Adipocyte (in vitro differentiated cells): ENCODE results near the gene RPS6KL1.

Experiments used
- DNase-seq: peaks from one replicate; pipeline ENCODE4 v3.0.0-alpha.2; 2015; ENCODE audit warnings: low read depth
- H3K27me3 ChIP-seq: replicated peaks from 2 replicates; pipeline ENCODE4 v1.7.0; 2013; ENCODE audit warnings: mild to moderate bottlenecking, low read length, moderate library complexity; ENCODE audit not compliant: control insufficient read depth, insufficient read depth
- H3K36me3 ChIP-seq: 2 replicates; pipeline ENCODE4 v1.7.0; 2013; ENCODE audit warnings: low read length, mild to moderate bottlenecking, moderate library complexity; ENCODE audit not compliant: control insufficient read depth, insufficient read depth, severe bottlenecking
- H3K4me1 ChIP-seq: 2 replicates; pipeline ENCODE4 v1.7.0; 2013; ENCODE audit warnings: mild to moderate bottlenecking, low read length, moderate library complexity; ENCODE audit not compliant: control insufficient read depth, insufficient read depth
- H3K4me3 ChIP-seq: 2 replicates; pipeline ENCODE4 v1.7.0; 2013; ENCODE audit warnings: mild to moderate bottlenecking, low read length, moderate library complexity
- H3K9ac ChIP-seq: 2 replicates; pipeline ENCODE4 v1.7.0; 2013; ENCODE audit warnings: mild to moderate bottlenecking, low read length, moderate library complexity
- H3K9me3 ChIP-seq: 2 replicates; pipeline ENCODE4 v1.7.0; 2013; ENCODE audit warnings: mild to moderate bottlenecking, low read length, moderate library complexity; ENCODE audit not compliant: control insufficient read depth

RPS6KL1 gene

DNA sequence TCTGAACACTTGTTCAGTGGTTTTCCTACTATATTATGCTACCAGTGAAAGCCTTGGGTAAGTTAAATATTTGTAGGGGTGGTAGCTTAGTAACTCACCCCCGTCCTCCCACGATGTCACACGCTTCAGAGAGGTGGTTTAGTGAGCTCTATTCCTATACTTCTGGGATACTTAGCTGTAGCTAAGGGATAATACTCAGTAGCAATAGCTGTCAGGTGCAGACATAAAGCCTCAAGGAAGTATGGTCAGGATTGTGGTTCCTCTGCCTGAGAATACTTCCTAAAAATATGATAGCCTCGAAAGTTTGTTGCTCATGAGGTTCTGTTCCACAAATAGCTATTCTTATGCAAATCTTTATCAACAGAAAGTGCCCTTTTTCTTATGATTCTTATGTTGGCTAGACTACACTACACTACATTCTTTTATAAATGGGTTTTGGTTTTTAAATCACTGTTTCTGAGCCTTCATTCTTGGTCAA is 29.4 kb downstream of the RPS6KL1 start:
- Histone ChIP-seq H3K4me3 (no peak overlapping the region), H3K36me3 (peaks cover 97% of the 10 kb centered on the region), H3K9ac (no peak overlapping the region), H3K27me3 (no peaks in the 10 kb centered on the region), H3K4me1 (peaks cover 15% of the 10 kb centered on the region), H3K9me3 (no peaks in the 10 kb centered on the region)
- DNase-seq, result no peak

- Histone ChIP-seq H3K36me3 (peaks cover 91% of the 10 kb centered on the region), H3K9me3 (no peaks in the 10 kb centered on the region)
- DNase-seq, result no peak
Observed at GRCh38 chr14:74892745-74893144, 30.3 kb downstream of the RPS6KL1 start.

DNA sequence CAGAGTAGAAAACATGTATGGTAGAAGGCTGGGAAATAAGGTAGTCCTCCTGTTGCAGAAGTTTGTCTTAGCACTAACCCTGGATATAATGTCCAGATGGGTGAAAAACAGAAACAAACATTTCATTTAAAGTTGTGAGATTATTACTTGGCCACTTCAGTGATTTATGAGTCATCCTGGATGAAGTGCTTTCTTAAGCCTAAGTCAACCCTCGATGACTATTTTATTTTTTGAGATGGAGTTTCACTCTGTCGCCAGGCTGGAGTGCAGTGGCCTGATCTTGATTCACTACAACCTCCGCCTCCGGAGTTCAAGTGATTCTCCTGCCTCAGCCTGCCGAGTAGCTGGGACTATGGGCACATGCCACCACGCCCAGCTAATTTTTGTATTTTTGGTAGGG is 31.2 kb downstream of the RPS6KL1 start:
- Histone ChIP-seq H3K9ac (no peak overlapping the region), H3K27me3 (no peaks in the 10 kb centered on the region), H3K36me3 (peaks cover 87% of the 10 kb centered on the region), H3K4me3 (no peak overlapping the region), H3K4me1 (peaks cover 23% of the 10 kb centered on the region), H3K9me3 (no peaks in the 10 kb centered on the region)
- peak; percentile 22 for DNase-seq

More at GRCh38 chr14:74892745-74893144, 30.3 kb downstream of the RPS6KL1 start:
- Histone ChIP-seq H3K4me1 (peaks cover 23% of the 10 kb centered on the region), H3K9ac (no peak overlapping the region), H3K27me3 (no peaks in the 10 kb centered on the region), H3K4me3 (no peak overlapping the region)

DNA sequence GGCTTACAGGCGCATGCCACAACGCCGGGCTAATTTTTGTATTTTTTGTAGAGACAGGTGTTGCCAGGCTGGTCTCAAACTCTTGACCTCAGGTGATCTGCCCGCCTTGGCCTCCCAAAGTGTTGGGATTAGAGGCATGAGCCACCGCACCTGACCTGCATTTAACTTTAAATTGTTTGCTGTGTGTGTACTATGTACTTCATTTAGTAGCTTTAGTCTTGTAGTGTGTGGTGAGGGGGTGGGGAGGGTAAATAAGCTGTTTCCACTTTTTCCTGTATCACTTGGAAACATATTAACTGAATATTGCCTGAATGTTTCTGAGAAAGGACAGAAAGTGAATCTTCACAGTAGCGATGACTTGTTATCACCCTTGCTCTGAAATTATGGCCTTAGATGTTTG is 32.8 kb downstream of the RPS6KL1 start:
- H3K9me3 ChIP-seq, result no peaks in the 10 kb centered on the region
- no peak overlapping the region for H3K9ac ChIP-seq
- no peaks in the 10 kb centered on the region for H3K27me3 ChIP-seq
- no peak overlapping the region for H3K4me3 ChIP-seq
- peaks cover 73% of the 10 kb centered on the region for H3K36me3 ChIP-seq
- peaks cover 37% of the 10 kb centered on the region for H3K4me1 ChIP-seq
- DNase-seq, result no peak

DNA sequence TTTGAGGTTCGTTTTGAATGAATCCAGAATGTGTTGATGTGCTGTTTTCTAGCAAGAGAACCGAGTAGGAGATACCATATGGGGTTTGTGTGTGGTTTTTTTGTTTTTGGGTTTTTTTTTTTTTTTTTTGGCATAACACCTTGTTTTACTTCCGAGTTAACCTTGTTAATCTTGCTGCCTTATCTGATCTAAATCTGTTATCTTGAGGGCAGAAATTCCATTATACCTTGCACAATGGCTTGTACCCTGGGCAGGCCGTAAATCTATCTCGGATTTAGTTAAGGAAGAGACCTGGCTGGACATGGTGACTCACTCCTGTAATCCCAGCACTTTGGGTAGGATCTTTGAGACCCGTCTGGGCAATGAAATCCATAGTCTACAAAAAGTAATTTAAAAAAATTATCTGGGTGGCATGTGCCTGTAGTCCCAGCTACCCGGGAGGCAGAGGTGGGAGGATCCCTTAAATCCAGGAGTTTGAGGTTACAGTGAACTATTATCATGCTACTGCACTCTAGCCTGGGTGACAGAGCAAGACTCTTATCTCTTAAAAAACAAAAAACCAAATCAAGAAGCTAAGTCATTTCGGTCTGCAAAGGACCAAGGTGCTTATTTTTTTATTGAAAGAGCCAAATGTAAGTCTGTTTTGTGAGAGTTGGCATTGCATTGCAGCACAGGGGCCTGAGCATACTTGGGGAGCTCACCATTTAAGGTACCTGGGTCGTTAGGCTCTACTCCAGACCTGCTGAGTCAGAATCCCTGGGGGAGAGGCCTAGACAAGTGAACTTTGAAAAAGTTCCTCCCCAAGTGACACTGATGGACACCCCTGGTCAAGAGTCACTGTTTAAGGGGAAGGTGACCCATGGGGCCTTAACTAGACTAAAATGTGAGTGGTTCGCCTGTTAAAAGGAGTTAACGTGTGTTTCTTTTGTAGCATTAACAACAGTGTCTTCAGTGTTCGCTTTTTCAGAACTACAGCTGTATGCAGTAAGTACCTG is 34.6 kb downstream of the RPS6KL1 start:
- no peaks in the 10 kb centered on the region for H3K27me3 ChIP-seq
- H3K9me3 ChIP-seq, result no peaks in the 10 kb centered on the region
- peaks cover 55% of the 10 kb centered on the region for H3K36me3 ChIP-seq
- peak overlapping the region; percentile 8 for H3K9ac ChIP-seq
- H3K4me3 ChIP-seq, result no peak overlapping the region
- DNase-seq, result no peak
- peaks cover 50% of the 10 kb centered on the region for H3K4me1 ChIP-seq

DNA sequence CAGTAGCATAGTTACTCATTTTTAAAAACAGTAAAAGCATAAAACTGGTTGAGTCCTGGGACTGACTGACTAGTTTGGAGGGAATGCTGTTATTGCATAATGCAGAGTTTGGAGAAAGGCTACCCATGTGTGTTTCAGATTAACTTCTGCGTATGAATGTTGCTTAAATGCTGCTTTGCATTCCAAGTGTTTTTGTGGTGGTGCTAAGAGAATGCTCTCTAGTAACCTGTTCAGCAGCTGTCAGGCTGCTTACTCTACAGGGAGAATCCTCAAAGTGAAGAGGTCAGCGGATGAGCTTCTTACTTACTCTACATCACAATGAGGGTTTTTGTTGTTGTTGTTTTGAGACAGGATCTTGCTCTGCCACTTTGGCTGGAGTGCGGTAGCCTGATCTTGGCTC is 37.1 kb downstream of the RPS6KL1 start:
- peaks cover 31% of the 10 kb centered on the region for H3K36me3 ChIP-seq
- no peaks in the 10 kb centered on the region for H3K27me3 ChIP-seq
- H3K4me3 ChIP-seq, result peak overlapping the region; percentile 23
- H3K9me3 ChIP-seq, result no peaks in the 10 kb centered on the region
- H3K9ac ChIP-seq, result no peak overlapping the region
- peak; percentile 96 for DNase-seq
- peaks cover 52% of the 10 kb centered on the region for H3K4me1 ChIP-seq

GRCh38 chr14:74882103-74882920 is 40.7 kb downstream of the RPS6KL1 start:
- Histone ChIP-seq H3K27me3 (no peaks in the 10 kb centered on the region), H3K36me3 (peaks cover 4% of the 10 kb centered on the region), H3K9ac (peak overlapping the region; percentile 97), H3K9me3 (no peaks in the 10 kb centered on the region), H3K4me3 (peak overlapping the region; percentile 99), H3K4me1 (peaks cover 44% of the 10 kb centered on the region)
- DNase-seq, result peak; percentile 80

DNA sequence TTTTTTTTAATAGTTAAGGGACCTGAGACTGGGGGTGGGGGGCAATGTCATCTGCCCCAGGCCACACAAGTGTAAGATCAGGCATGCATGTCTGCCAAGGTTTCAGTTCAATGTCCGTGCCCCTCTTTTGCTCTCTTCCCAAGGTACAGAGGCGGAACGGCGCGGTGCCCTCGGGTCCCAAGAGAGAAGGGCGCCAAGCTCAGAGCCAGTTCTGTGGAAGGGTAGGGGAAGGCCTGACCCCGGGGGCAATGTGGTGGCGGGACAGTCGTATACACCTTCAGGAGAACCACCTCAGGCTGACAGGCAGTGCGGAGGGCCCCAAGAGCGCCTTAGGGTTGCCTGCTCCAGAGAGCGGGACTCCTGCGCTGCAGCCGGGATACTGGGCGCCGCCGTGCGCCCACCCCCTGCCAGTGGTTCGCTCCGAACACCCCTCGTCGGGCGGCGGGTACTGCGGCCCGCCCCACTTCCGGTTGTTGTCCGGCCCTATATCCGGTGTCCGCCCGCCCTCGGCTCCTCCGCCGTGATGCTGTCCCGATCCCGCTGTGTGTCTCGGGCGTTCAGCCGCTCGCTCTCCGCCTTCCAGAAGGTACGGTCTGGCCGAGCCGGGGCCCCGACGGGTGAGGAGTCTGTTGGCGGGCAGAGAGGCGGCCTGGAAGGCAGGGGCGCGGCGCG is 41.5 kb downstream of the RPS6KL1 start, which contains the start of gene DLST:
DLST (plus strand) TSS at position 486 of the 672 bp plus-strand sequence; CDS start at position 524, 38 bp downstream.
- peak; percentile 94 for DNase-seq
- Histone ChIP-seq H3K4me3 (peak within 1 kb of the TSS; percentile 99), H3K36me3 (no peaks in the 10 kb centered on the region), H3K9me3 (no peaks in the 10 kb centered on the region), H3K27me3 (no peaks in the 10 kb centered on the region), H3K4me1 (peaks cover 43% of the 10 kb centered on the region), H3K9ac (peak within 1 kb of the TSS; percentile 97)

DNA sequence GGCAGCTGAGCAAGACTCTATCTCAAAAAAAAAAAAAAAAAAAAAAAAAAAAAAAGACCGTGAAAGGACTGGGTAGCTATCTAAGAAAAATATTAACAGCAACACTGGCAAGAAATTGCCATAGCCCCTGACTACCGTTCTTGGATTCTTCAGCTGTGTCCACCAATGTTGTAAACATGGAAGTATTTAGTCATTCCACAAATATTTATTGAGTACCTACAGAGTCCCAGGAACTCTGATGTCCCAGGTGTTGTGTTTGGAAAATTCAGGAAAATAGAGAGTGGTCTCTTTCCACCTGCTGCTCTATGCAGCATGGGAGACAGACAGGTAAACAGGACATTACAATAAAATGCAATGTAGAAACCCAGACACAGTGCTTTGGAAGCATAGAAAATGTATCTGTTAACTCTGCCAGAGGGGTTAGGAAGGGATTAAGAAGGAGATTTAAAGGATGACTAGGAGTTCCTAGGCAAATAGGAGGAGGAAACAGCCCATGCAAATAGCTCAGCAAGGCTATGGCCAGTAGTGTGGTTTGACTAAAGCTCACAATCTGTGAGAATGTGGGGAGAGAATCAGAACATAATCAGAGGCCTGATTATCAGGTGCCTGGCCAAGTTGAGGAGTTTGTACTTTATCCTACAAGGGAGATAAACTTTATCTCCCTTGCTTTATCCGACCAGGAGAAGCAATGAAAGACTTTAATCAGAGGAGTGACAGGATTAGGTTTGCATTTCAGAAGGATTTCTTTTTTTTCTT is 43.5 kb downstream of the RPS6KL1 start:
- no peak for DNase-seq
- Histone ChIP-seq H3K4me1 (peaks cover 30% of the 10 kb centered on the region), H3K4me3 (no peak overlapping the region), H3K9ac (no peak overlapping the region), H3K27me3 (no peaks in the 10 kb centered on the region), H3K9me3 (no peaks in the 10 kb centered on the region), H3K36me3 (no peaks in the 10 kb centered on the region)
